ENCODE data around the gene ARF6.
"Not testable (repeated sequence)": the region's sequence is repeated elsewhere in the genome, so short reads cannot be mapped to it uniquely, and the experiment has no call there.

Gene ARF6

DNA sequence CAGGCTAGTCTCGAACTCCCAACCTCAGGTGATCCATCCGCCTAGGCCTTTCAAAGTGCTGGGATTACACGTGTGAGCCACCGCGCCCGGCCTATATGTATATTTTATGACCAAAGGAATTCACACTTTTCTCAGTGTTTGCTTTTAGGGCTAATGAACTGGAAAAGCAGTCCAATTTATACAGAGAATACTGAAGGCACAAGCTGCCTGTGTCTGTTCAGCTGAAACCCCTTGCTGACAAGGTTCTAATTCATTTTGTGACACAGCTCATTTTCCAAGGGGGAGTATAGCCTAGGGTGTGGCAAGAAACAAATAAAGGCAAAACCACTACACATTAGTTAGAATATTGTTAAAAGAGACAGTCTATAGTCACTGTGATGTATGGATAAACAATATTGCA is 22.0 kb upstream of the ARF6 start:
- TF ChIP-seq, protein P1, sequence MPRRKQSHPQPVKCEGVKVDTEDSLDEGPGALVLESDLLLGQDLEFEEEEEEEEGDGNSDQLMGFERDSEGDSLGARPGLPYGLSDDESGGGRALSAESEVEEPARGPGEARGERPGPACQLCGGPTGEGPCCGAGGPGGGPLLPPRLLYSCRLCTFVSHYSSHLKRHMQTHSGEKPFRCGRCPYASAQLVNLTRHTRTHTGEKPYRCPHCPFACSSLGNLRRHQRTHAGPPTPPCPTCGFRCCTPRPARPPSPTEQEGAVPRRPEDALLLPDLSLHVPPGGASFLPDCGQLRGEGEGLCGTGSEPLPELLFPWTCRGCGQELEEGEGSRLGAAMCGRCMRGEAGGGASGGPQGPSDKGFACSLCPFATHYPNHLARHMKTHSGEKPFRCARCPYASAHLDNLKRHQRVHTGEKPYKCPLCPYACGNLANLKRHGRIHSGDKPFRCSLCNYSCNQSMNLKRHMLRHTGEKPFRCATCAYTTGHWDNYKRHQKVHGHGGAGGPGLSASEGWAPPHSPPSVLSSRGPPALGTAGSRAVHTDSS (tag by site-specific recombination; IDR thresholded peaks at IDR 0.05), result no peak
- TF ChIP-seq ZNF596 (tag by site-specific recombination; IDR thresholded peaks at IDR 0.05) (no peak), ZNF221 (tag by site-specific recombination; IDR thresholded peaks at IDR 0.05; ENCODE audit: borderline replicate concordance) (no peak), OVOL3 (tag by site-specific recombination; IDR thresholded peaks at IDR 0.05) (no peak), ZNF658 (tag by site-specific recombination; IDR thresholded peaks at IDR 0.05) (no peak), YY2 (tag by site-specific recombination; IDR thresholded peaks at IDR 0.05) (no peak), ZNF394 (tag by site-specific recombination; IDR thresholded peaks at IDR 0.05; ENCODE audit: borderline replicate concordance) (no peak), HOXD13 (CRISPR knock-in tag; IDR thresholded peaks at IDR 0.05; ENCODE audit: borderline replicate concordance) (no peak), KLF1 (tag by site-specific recombination; IDR thresholded peaks at IDR 0.05) (no peak), ZNF776 (tag by site-specific recombination; IDR thresholded peaks at IDR 0.05; ENCODE audit: borderline replicate concordance) (no peak), EGR2 (tag by site-specific recombination; IDR thresholded peaks at IDR 0.05; ENCODE audit: low read depth) (no peak), ZNF785 (tag by site-specific recombination; IDR thresholded peaks at IDR 0.05) (no peak)
- TF ChIP-seq, protein P2, sequence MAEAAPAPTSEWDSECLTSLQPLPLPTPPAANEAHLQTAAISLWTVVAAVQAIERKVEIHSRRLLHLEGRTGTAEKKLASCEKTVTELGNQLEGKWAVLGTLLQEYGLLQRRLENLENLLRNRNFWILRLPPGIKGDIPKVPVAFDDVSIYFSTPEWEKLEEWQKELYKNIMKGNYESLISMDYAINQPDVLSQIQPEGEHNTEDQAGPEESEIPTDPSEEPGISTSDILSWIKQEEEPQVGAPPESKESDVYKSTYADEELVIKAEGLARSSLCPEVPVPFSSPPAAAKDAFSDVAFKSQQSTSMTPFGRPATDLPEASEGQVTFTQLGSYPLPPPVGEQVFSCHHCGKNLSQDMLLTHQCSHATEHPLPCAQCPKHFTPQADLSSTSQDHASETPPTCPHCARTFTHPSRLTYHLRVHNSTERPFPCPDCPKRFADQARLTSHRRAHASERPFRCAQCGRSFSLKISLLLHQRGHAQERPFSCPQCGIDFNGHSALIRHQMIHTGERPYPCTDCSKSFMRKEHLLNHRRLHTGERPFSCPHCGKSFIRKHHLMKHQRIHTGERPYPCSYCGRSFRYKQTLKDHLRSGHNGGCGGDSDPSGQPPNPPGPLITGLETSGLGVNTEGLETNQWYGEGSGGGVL (tag by site-specific recombination; IDR thresholded peaks at IDR 0.05), result no peak
- Histone ChIP-seq H3K27ac (ENCODE audit: extremely low read depth, low read depth, low read length) (no peak overlapping the region), H3K36me3 (ENCODE audit: control insufficient read depth in 2 of 2, insufficient read depth in 1 of 2, low read length in 2 of 2) (no peaks in the 10 kb centered on the region), H3K9me3 (ENCODE audit: control insufficient read depth, insufficient read depth, low read depth, low read length) (no peaks in the 10 kb centered on the region), H3K4me3 (ENCODE audit: low read depth, low read length) (no peak overlapping the region), H3K4me1 (ENCODE audit: control insufficient read depth, insufficient read depth, low read length) (peaks cover 7% of the 10 kb centered on the region; the same call in 1 of the 2 replicates)
- POLR2A ChIA-PET, result interaction anchor here (0.6 to 0.8 kb wide), 2 partner anchors 22 to 241 kb away, joined by 3 to 5 read pairs; partner anchors contain the start of gene ARF6
- CTCF ChIA-PET, result interaction anchor here (0.9 to 3.9 kb wide), 2 partner anchors 9 to 18 kb away, joined by 3 to 19 read pairs; no protein-coding TSS in a partner anchor

DNA sequence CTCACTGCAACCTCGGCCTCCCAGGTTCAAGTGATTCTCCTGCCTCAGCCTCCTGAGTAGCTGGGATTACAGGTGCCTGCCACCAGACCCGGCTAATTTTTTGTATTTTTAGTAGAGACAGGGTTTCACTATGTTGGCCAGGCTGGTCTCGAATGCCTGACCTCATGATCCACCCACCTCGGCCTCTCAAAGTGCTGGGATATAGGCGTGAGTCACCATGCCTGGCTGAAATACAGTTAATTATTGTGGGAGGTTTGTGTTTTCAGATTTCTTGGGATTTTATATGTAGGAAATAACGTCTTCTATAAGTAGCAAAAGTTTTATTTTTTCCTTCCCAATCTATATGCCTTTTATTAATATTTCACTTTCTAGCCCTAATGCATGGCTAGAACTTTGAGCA is 19.3 kb upstream of the ARF6 start:
- POLR2A ChIA-PET, result interaction anchor here (0.7 to 0.8 kb wide), 2 partner anchors 9 to 886 kb away, joined by 3 to 4 read pairs; no protein-coding TSS in a partner anchor
- not testable (repeated sequence) for H3K4me1 ChIP-seq (ENCODE audit: control insufficient read depth, insufficient read depth, low read length); H3K27ac ChIP-seq (ENCODE audit: extremely low read depth, low read depth, low read length); H3K9me3 ChIP-seq (ENCODE audit: control insufficient read depth, insufficient read depth, low read depth, low read length); H3K36me3 ChIP-seq (ENCODE audit: control insufficient read depth in 2 of 2, insufficient read depth in 1 of 2, low read length in 2 of 2); H3K4me3 ChIP-seq (ENCODE audit: low read depth, low read length)
- TF ChIP-seq ZFHX2 (tag by site-specific recombination; conservative IDR thresholded peaks at IDR 0.05), result 0 out of 2 replicates have a peak, but pooled peaks have one; percentile 27
- peak; percentile 36; the same call in 1 of the 2 replicates for TF ChIP-seq ZNF335 (tag by site-specific recombination; conservative IDR thresholded peaks at IDR 0.05)
- CTCF ChIA-PET, result interaction anchor here (0.6 kb wide), 1 partner anchor 35 kb away, joined by 6 read pairs; no protein-coding TSS in a partner anchor

DNA sequence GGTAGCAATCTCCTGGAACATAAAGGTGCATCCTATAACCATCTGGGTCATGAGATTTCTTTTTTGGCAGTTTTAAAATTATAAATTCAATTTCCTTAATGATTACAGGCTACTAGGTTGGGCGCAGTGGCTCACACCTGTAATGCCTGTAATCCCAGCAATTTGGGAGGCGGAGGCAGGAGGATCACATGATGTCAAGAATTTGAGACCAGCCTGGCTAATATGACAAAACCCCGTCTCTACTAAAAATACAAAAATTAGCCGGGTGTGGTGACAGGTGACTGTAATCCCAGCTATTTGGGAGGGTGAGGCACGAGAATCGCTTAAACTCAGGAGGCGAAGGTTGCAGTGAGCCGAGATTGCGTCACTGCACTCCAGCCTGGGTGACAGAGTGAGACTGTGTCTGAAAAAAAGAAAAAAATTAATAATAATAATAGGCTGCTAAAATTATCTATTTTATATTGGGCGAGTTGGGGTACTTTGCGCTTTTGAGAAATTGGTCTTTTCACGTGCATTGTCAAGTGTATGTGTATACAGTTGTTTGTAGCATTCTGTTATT is 17.2 kb upstream of the ARF6 start:
- ChIA-PET POLR2A (no interaction called here), CTCF (interaction anchor here (1.0 to 1.2 kb wide), 2 partner anchors 8 to 10 kb away, joined by 3 to 4 read pairs; no protein-coding TSS in a partner anchor)
- H3K9me3 ChIP-seq (ENCODE audit: control insufficient read depth, insufficient read depth, low read depth, low read length), result no peaks in the 10 kb centered on the region
- H3K27ac ChIP-seq (ENCODE audit: extremely low read depth, low read depth, low read length), result no peak overlapping the region
- TF ChIP-seq ZNF184 (tag by site-specific recombination; IDR thresholded peaks at IDR 0.05), result no peak
- no peaks in the 10 kb centered on the region for H3K36me3 ChIP-seq (ENCODE audit: control insufficient read depth in 2 of 2, insufficient read depth in 1 of 2, low read length in 2 of 2)
- no peak overlapping the region for H3K4me3 ChIP-seq (ENCODE audit: low read depth, low read length)
- peaks cover 8% of the 10 kb centered on the region for H3K4me1 ChIP-seq (ENCODE audit: control insufficient read depth, insufficient read depth, low read length)
